Measurements from ENCODE around the gene CCDC178. TPM values are rescaled to one million over a fixed set of nuclear protein-coding genes. Genes with fewer than 3 reads are reported as not detected.

The CCDC178 gene
- total and polyA plus RNA-seq, 2 of the 4 experiments (the other 2 are of a cell fraction), result not detected

GRCh38 chr18:33459612-33460011 is 19.1 kb upstream of the CCDC178 start:
- H2AK5ac ChIP-seq (ENCODE audit: low read depth, low read length), result no peak overlapping the region
- H4K8ac ChIP-seq (ENCODE audit: low read depth in 2 of 2, low read length in 2 of 2), result no peak overlapping the region
- no peak overlapping the region for H2AFZ ChIP-seq (replicated peaks; ENCODE audit: low read length, poor library complexity)
- H3K9me3 ChIP-seq (ENCODE audit: control insufficient read depth, insufficient read depth, low read length), result no peaks in the 10 kb centered on the region
- no peak overlapping the region for H4K91ac ChIP-seq (ENCODE audit: insufficient read depth, low read depth, low read length)
- no peak overlapping the region for H2BK120ac ChIP-seq (ENCODE audit: low read depth, low read length)
- in situ Hi-C loops (cut with MboI; ENCODE audit: low sequenced_read_pairs), result no loop called here
- POLR2A ChIA-PET (ENCODE audit: unreplicated experiment), result no interaction called here
- intact Hi-C loops (cut with micrococcal nuclease), result loop anchor here (10.0 kb wide), 1 partner anchor 55 kb away; no protein-coding TSS in a partner anchor
- H4K5ac ChIP-seq (ENCODE audit: low read depth, low read length), result no peak overlapping the region
- H3K4me3 ChIP-seq (ENCODE audit: insufficient read depth, low read depth, low read length), result no peak overlapping the region
- no peak overlapping the region for H2AK9ac ChIP-seq (replicated peaks; ENCODE audit: low read depth, low read length, poor library complexity)
- no peak overlapping the region for H3K4ac ChIP-seq (ENCODE audit: low read depth, low read length)
- H3K18ac ChIP-seq (ENCODE audit: low read depth, low read length), result no peak overlapping the region
- H3K4me1 ChIP-seq (ENCODE audit: control insufficient read depth, insufficient read depth, low read length), result no peaks in the 10 kb centered on the region
- CTCF ChIA-PET, result no interaction called here
- no peak overlapping the region for H2BK20ac ChIP-seq (ENCODE audit: low read depth, low read length)
- H2BK15ac ChIP-seq (ENCODE audit: low read depth, low read length), result no peak overlapping the region
- H3K79me1 ChIP-seq (ENCODE audit: low read depth in 1 of 2, low read length in 2 of 2), result no peaks in the 10 kb centered on the region
- DNase-seq (no peak), ATAC-seq (ENCODE audit: low read depth) (no peak)
- no peak overlapping the region for H3K4me2 ChIP-seq (ENCODE audit: low read depth, low read length)
- no peak overlapping the region for H3K14ac ChIP-seq (replicated peaks; ENCODE audit: low read depth, low read length)
- no peaks in the 10 kb centered on the region for H3K27me3 ChIP-seq (ENCODE audit: control insufficient read depth, insufficient read depth, low read length)
- H2BK5ac ChIP-seq (ENCODE audit: low read depth, low read length, poor library complexity, severe bottlenecking), result no peak overlapping the region
- H3K9ac ChIP-seq (ENCODE audit: low read depth, low read length), result no peak overlapping the region
- BruUV-seq (replicated peaks), result no TSS peak
- H3K23ac ChIP-seq (ENCODE audit: low read depth, low read length), result no peak overlapping the region
- no peaks in the 10 kb centered on the region for H3K36me3 ChIP-seq (ENCODE audit: control insufficient read depth, insufficient read depth, low read length)
- no peak overlapping the region for H3K56ac ChIP-seq (ENCODE audit: extremely low read depth, insufficient read depth, low read length)
- TF ChIP-seq USF2 (IDR thresholded peaks at IDR 0.05; ENCODE audit: low read depth, low read length) (no peak), FOS (IDR thresholded peaks at IDR 0.05; ENCODE audit: low read depth, low read length) (no peak), NFE2L2 (IDR thresholded peaks at IDR 0.05; ENCODE audit: low read depth, low read length) (no peak), RFX5 (IDR thresholded peaks at IDR 0.05; ENCODE audit: low read depth, low read length) (no peak), CEBPB (IDR thresholded peaks at IDR 0.05; ENCODE audit: low read depth, low read length) (no peak), MAFK (IDR thresholded peaks at IDR 0.05; ENCODE audit: low read depth, low read length) (no peak), MXI1 (IDR thresholded peaks at IDR 0.05; ENCODE audit: borderline replicate concordance, low read depth, low read length) (no peak), CHD1 (IDR thresholded peaks at IDR 0.05; ENCODE audit: low read depth, low read length) (no peak), BHLHE40 (IDR thresholded peaks at IDR 0.05; ENCODE audit: low read depth, low read length) (no peak), SMC3 (IDR thresholded peaks at IDR 0.05; ENCODE audit: low read depth, low read length) (no peak), POLR2A (IDR thresholded peaks at IDR 0.05; ENCODE audit: low read depth, low read length) (no peak), MAZ (IDR thresholded peaks at IDR 0.05; ENCODE audit: borderline replicate concordance, low read depth, low read length) (no peak), ELK1 (IDR thresholded peaks at IDR 0.05; ENCODE audit: borderline replicate concordance, low read depth, low read length) (no peak), RAD21 (IDR thresholded peaks at IDR 0.05; ENCODE audit: low read length) (no peak), RCOR1 (IDR thresholded peaks at IDR 0.05; ENCODE audit: insufficient replicate concordance, low read length) (no peak)
- TF ChIP-seq, protein P1, sequence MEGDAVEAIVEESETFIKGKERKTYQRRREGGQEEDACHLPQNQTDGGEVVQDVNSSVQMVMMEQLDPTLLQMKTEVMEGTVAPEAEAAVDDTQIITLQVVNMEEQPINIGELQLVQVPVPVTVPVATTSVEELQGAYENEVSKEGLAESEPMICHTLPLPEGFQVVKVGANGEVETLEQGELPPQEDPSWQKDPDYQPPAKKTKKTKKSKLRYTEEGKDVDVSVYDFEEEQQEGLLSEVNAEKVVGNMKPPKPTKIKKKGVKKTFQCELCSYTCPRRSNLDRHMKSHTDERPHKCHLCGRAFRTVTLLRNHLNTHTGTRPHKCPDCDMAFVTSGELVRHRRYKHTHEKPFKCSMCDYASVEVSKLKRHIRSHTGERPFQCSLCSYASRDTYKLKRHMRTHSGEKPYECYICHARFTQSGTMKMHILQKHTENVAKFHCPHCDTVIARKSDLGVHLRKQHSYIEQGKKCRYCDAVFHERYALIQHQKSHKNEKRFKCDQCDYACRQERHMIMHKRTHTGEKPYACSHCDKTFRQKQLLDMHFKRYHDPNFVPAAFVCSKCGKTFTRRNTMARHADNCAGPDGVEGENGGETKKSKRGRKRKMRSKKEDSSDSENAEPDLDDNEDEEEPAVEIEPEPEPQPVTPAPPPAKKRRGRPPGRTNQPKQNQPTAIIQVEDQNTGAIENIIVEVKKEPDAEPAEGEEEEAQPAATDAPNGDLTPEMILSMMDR (conservative IDR thresholded peaks at IDR 0.05; ENCODE audit: low read depth, low read length), result no peak
- dilution Hi-C loops (cut with HindIII; ENCODE audit: low sequenced_read_pairs, unreplicated experiment), result no loop called here
- no peaks in the 10 kb centered on the region for H4K20me1 ChIP-seq (ENCODE audit: insufficient read depth, low read length)
- H3K9me1 ChIP-seq (ENCODE audit: insufficient read depth, low read length), result no peaks in the 10 kb centered on the region
- H3K27ac ChIP-seq (ENCODE audit: insufficient read depth, low read length), result no peak overlapping the region
